ENCODE data around the gene CCDC150.
A peak's percentile ranks its signal among the peaks of the same experiment; 100 is the strongest.
"Not testable (repeated sequence)": the region's sequence is repeated elsewhere in the genome, so short reads cannot be mapped to it uniquely, and the experiment has no call there.

Gene CCDC150

DNA sequence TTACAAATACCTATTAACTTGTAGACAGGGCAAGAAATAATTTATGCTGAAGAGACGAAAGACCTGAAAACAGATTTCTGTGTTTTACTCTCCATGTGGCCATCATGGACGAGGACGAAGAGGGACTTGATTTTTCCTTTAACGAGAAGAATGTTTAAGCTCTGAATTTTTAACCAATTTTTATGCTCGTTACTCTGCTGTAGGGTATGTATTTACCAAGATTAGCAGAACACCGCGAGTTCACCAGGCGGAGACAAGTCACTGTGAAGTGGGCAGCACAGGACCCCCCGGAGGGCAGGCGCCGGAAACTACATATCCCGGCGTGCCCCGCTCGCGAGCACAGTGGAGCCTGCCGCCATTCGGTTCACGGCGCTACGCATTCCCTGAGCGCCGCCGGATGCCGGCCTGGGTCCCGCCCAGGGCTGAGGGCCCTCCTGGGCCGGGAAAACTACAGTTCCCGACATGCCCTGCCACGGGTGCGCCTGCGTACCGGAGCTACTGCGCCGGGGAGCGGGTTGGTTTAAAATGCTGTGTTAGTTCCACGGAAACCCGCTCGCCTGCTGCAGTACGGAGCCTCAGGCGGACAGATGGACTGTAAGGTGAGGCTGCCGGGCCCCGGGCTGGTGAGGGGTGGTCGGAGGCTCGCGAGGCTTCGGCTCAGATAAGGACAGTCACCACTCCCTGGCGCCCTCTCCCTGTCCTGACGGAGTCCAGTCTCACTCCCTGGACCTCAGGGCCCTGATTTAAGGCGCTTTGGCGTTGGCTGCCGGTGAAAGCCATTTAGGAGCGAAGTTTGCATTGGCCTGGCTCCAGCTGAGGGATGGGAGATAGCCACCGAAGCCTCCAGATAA, at the start of gene CCDC150:
CCDC150 (plus strand) TSS at position 536 of the 851 bp plus-strand sequence; CDS start at position 588, 52 bp downstream.
- DNase-seq, result peak; percentile 94

- DNase-seq, result no peak
These were observed 49.2 kb upstream of the CCDC150 start for GRCh38 chr2:196590286-196590685.

DNA sequence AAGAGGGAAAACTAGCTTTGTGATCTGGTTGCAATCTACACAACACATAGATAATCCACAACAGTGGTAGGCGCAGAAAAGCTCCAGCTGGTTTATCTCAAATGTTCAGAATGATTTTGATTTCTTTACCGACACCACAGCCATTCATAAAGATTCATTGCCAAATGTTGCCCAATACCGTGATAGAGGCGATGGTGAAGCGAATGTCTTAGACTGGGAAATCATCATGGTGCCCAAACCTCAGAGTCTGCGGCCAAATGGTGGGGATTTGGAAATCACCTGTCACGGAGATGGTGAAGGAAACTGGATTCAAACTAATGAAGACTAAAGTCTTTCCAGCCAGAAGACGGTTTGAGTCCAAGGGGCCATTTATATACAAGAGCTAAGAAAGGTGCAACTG, 48.5 kb upstream of the CCDC150 start:
- DNase-seq, result no peak

GRCh38 chr2:196591621-196592022, 47.9 kb upstream of the CCDC150 start:
- DNase-seq, result no peak

DNA sequence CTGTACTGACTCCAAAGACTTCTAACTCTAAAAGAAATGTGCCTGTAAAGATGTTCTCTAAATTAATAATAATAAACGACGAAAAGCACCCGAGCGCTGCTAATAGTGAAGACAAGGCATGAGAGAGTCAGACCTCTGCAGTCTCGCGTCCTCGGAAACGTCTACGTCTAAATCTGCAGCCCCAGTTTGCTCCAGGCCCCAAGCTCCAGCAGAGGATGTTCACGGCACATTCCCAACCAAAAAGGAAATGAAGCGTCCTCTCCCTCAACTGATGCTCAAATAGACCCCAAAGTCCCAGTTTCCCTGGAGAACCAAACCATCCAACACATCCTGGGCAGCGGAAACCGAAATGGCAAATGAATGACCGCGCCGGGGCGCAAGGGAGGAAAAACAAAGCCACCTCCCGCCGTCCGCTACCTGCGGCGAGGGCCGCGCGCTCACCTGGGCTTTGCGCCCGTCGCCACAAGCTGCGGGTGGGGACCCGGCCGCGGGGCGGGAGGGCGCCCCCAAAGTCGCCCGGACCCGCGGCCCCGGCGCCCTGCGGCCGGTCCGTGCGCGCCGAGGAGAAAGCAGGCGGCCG, 47.1 kb upstream of the CCDC150 start:
- DNase-seq, result no peak

DNA sequence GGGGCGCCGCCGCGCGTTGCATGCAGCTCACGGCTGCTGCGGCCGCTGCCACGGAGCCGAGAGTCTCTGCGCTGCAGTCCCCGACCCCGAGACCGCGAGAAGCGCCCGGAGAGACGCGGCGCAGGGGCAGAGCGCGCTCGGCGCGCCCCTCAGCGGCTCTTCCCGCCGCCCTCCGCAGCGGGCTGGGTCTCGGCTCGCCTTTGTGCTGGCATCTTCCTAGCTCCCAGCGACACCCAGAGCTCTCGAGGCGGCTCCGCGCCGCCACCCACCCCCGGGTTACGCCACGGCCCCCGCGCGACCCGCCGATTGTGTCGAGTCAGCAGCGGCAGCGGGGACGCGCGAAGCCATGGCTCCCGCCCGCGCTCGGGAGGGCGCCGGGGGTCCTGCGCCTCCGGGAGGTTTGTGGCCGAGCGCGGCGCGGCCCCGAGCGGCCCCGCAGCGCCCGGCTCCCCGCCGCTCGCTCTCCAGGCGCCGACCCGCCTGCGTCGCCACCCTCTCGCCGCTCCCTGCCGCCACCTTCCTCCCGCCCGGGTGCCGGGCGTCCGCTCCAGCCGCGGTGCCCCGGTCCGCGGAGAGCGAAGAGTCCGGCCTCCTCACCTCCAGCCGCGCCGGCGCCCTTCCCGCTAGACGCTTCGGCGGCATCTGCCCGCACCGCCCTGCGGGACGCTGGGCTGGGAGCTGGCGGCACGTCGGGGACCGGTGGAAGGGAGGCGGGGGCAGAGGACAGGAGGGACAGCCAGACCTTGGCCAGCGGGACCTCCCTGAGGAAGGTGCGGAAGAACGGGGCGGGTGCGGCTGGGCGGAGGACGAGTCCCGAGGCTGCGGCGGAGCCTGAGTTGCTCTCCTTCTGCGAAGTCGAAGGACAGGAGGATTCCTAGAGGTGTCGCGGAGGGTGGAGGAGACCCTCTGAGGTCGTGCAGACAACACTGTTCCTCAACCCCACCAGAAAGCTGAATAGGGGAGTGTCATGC, 46.3 kb upstream of the CCDC150 start, which contains the start of gene HECW2:
HECW2 (minus strand) TSS at position 644 of the 971 bp plus-strand sequence.
- no peak for DNase-seq

- DNase-seq, result no peak
These were observed 45.4 kb upstream of the CCDC150 start for GRCh38 chr2:196594158-196594557.

- no peak for DNase-seq
These were observed 42.0 kb upstream of the CCDC150 start for GRCh38 chr2:196597531-196597930.

- DNase-seq, result no peak
These were observed 41.1 kb upstream of the CCDC150 start for GRCh38 chr2:196598412-196598811.

DNA sequence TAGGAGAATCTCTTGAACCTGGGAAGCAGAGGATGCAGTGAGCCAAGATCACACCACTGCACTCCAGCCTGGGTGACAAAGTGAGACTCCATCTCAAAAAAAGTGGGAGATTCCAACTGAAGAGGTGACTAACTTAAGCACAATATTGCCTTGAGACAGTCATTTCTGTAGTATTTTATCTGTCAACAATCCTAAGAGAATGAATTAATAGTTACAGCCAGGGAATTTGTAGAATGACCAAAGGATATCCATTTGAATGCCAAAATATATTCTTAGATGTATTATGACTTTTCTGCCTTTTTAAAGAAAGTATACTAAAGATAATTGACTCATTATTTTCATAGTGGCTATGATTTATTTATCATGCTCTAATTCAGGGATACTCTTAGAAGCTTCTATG, 40.7 kb upstream of the CCDC150 start:
- no peak for DNase-seq

DNA sequence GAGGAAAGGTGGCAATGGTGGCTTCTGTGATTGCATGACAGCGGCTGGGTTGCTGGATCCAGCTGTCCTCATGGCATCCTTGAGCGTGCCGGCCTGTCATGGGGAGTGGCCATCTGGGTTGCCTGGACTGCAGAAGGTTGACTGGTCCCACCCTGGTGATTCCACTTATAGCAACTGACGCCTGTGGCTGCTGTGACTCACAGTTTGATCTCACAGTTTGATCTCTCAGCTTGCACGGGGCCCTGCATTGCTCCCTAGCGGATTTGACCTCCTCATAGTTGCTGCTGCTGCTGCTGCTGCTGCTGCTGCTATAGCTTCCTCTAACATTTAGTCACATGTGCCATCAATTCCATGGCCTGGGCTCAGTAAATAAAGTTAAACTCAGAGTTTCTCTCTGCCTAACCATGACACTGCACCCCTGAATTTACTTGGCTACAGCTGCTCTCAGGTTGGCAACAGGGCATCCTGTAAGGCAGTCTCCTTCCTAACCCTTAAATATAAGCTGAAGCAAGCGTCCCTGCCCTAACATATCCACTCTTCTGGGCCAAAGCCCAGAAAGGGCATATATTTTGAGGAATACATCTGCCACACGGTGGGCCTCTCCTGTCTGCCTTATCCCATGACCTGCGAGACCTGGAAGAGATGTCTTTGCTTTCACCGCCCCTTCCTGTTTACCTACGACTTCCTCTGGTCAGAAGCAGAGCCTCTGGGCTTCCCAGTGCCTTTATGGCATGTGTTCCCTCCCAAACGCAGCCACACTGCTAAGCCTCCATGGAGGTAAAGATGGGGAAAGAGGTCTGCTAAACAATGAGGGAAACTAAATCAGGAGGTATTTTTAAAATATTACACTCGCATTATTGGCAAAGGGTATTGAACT, 37.8 kb upstream of the CCDC150 start:
- no peak for DNase-seq

- DNase-seq, result no peak
These were observed 35.3 kb upstream of the CCDC150 start for GRCh38 chr2:196604196-196604595.

DNA sequence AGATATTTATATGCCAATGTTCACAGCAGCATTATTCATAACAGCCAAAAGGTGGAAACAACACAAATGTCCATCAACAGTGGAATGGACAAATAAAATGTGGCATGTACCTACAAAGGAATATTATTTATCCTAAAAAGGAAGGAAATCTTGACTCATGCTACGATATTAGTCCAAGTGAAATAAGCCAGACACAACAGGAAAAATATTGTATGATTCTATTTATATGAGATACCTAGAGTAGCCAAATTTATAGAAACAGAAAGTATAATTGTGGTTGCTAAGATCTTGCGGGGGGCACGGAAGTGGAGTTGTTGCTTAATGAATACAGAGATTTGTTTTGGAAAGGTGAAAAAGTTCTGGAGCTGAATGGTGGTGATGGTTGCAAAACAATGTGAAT, 33.0 kb upstream of the CCDC150 start:
- no peak for DNase-seq

- DNase-seq, result no peak
These were observed 32.4 kb upstream of the CCDC150 start for GRCh38 chr2:196607073-196607472.

DNA sequence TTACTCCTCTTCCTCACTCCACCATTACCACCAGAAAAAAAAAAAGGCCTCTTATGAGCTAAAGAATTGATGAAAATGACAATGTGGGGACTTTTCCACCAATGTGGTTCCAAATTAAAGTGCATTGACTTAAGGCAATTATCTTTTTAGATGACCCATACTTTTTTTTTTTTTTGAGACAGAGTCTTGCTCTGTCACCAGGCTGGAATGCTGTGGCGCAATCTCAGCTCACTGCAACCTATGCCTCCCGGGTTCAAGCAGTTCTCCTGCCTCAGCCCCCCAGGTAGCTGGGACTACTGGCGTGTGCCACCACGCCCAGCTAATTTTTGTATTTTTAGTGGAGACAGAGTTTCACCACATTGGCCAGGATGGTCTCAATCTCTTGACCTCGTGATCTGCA, 31.6 kb upstream of the CCDC150 start:
- not testable (repeated sequence) for DNase-seq

- no peak for DNase-seq
These were observed 29.7 kb upstream of the CCDC150 start for GRCh38 chr2:196609806-196610205.

DNA sequence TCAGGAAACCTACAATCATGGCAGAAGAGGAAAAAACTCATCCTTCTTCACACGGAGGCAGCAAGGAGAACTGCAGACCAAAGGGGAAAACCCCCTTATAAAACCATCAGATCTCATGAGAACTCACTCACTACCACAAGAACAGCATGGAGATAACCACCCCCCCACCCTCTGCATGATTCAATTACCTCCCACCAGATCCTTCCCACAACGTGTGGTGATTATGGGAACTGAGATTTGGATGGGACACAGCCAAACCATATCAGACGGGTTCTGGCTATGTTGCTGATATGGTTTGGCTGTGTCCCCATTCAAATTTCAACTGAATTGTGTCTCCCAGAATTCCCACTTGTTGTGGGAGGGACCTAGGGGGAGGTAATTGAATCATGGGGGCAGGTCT, 28.7 kb upstream of the CCDC150 start:
- no peak for DNase-seq

GRCh38 chr2:196613302-196613701, 26.2 kb upstream of the CCDC150 start:
- DNase-seq, result no peak

DNA sequence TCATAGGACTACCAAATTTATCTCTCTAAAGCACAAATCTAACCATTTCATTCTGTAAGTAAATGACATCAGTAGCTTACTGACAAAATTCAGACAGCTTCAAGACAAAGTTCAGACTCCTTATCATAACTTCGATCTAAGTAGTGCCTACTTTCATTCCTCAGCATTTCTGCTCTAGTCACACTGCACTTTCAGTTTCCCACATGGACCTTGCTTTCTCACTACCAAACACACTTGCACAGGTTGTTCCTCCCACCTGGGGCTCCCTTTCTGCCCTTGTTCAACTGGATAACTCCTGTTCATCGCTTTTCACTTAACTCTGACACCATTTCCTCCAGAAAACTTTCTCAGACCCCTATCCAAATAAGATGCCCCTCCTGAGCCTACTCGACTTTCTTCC, 22.1 kb upstream of the CCDC150 start:
- DNase-seq, result no peak

- no peak for DNase-seq
These were observed 20.9 kb upstream of the CCDC150 start for GRCh38 chr2:196618661-196619060.

GRCh38 chr2:196630531-196630930, 9.0 kb upstream of the CCDC150 start:
- no peak for DNase-seq

- DNase-seq, result no peak
These were observed 4.4 kb upstream of the CCDC150 start for GRCh38 chr2:196635156-196635555.

Data from activated naive CD4-positive, alpha-beta T cell treated with Interleukin-2 at 50 U/mL for 16 hours (primary cell).